Kidney (tissue), 14 donors: Measurements from ENCODE around the gene PDLIM5. TPM values are rescaled to one million over a fixed set of nuclear protein-coding genes. Genes with fewer than 3 reads are reported as not detected.
A peak's percentile ranks its signal among the peaks of the same experiment; 100 is the strongest.

ENCODE experiments used
- DNase-seq, 5 donors: peaks; one replicate each; pipeline ENCODE4 v3.0.0-alpha.2; 2013 to 2020
- FAIRE-seq: peaks from 2 replicates; lab custom pipeline; 2012; peaks lifted over from hg19 to GRCh38; lab: Jason Lieb, UNC
- H3K27ac ChIP-seq, 2 donors: one replicate each; pipeline ENCODE4 v1.7.0; 2013; ENCODE audit warnings: low read depth in 2 of 2, low read length in 2 of 2, inconsistent platforms in 1 of 2
- H3K27me3 ChIP-seq: one replicate; pipeline ENCODE4 v1.7.1; 2013; ENCODE audit warnings: low read length, inconsistent platforms; ENCODE audit not compliant: control insufficient read depth, insufficient read depth
- H3K36me3 ChIP-seq, 3 donors: one replicate each; pipeline versions ENCODE4 v1.7.0 to v1.7.1; 2013; ENCODE audit warnings: low read length in 3 of 3, control low read depth in 1 of 3, inconsistent platforms in 1 of 3; ENCODE audit not compliant: insufficient read depth in 3 of 3, control insufficient read depth in 2 of 3
- H3K4me1 ChIP-seq, 3 donors: one replicate each; pipeline versions ENCODE4 v1.7.0 to v1.7.1; 2013; ENCODE audit warnings: low read length in 3 of 3, inconsistent platforms in 1 of 3, low read depth in 1 of 3; ENCODE audit not compliant: control insufficient read depth in 2 of 3, insufficient read depth in 2 of 3
- H3K4me3 ChIP-seq, 3 donors: one replicate each; pipeline versions ENCODE4 v1.7.0 to v1.8.1; 2013; ENCODE audit warnings: low read length in 3 of 3, control low read depth in 1 of 3, inconsistent platforms in 1 of 3
- H3K9ac ChIP-seq, 3 donors: one replicate each; pipeline versions ENCODE4 v1.7.0 to v1.7.1; 2013; ENCODE audit warnings: low read length in 3 of 3, control low read depth in 1 of 3, inconsistent platforms in 1 of 3
- H3K9me3 ChIP-seq, 3 donors: one replicate each; pipeline versions ENCODE4 v1.7.0 to v1.7.1; 2013; ENCODE audit warnings: low read length in 3 of 3, control low read depth in 1 of 3, inconsistent platforms in 1 of 3; ENCODE audit not compliant: control insufficient read depth in 2 of 3, insufficient read depth in 1 of 3
- CTCF ChIP-seq: IDR thresholded peaks from 3 replicates; pipeline ENCODE4 v1.5.1; 2012; ENCODE audit warnings: mild to moderate bottlenecking, moderate library complexity, borderline replicate concordance; ENCODE audit not compliant: insufficient read depth; ENCODE audit errors: extremely low read depth
- intact Hi-C: fragments of 100-400 bp; cut with DNase I; formaldehyde crosslinking; loops from one replicate; pipeline ENCODE4 v1.11.1; 2022
- polyA plus RNA-seq: library from polyadenylated mRNA; stranded (reverse); fragments of 350-450 nt; fragmentation: Illumina TruSeq; extraction: RNeasy Lipid Tissue Mini Kit (QIAGEN cat#74804); gene quantifications from one replicate; pipeline ENCODE4 v1.2.3, GENCODE V29; 2014; ENCODE audit warnings: low read depth, low replicate concordance; ENCODE audit not compliant: insufficient read depth
- total RNA-seq: library from RNA; stranded (reverse); fragmentation: NEBNext Ultra II Directional; extraction: Animal tissue kit (Norgen Biotek cat#: 25700); gene quantifications from one replicate; pipeline ENCODE4 v1.2.1, GENCODE V29; 2021
- donor health status: control.
- donor health status: control.
- donor health status: control.
- donor health status: control.
- donor health status: control.
- donor health status: DM: yes; HTN: yes; CAD: no.
- donor health status: Normal renal cell carcinoma (clear cell type).

The PDLIM5 gene
- total and polyA plus RNA-seq, 2 donors from 2014 or later: 24.3 to 167 TPM

- no peaks in the 10 kb centered on the region for H3K9me3 ChIP-seq
- intact Hi-C loops: no loop called here
- peak; percentile 91 for FAIRE-seq
Observed at GRCh38 chr4:94574616-94575015, 122.9 kb downstream of the PDLIM5 start.

GRCh38 chr4:94575652-94576051 lies 123.9 kb downstream of the PDLIM5 start:
- Histone ChIP-seq H3K27ac (no peak overlapping the region), H3K27me3 (no peaks in the 10 kb centered on the region), H3K4me3 (no peak overlapping the region), H3K9me3 (no peaks in the 10 kb centered on the region), H3K36me3 (peaks cover 0 to 11% (median 2%) of the 10 kb centered on the region in 3 donors), H3K9ac (no peak overlapping the region), H3K4me1 (no peaks in the 10 kb centered on the region)
- TF ChIP-seq CTCF: no peak
- intact Hi-C loops: no loop called here
- DNase-seq (no peak), FAIRE-seq (no peak)

More at GRCh38 chr4:94574616-94575015, 122.9 kb downstream of the PDLIM5 start:
- Histone ChIP-seq H3K27ac (no peak overlapping the region), H3K4me1 (no peaks in the 10 kb centered on the region), H3K9ac (no peak overlapping the region), H3K4me3 (no peak overlapping the region), H3K36me3 (peaks cover 0 to 7% (median 2%) of the 10 kb centered on the region in 3 donors), H3K27me3 (no peaks in the 10 kb centered on the region)
- no peak for TF ChIP-seq CTCF
- DNase-seq: no peak

GRCh38 chr4:94576210-94576609 lies 124.5 kb downstream of the PDLIM5 start:
- TF ChIP-seq CTCF: no peak
- H3K27me3 ChIP-seq: no peaks in the 10 kb centered on the region
- no peak overlapping the region for H3K9ac ChIP-seq
- no peak overlapping the region for H3K4me3 ChIP-seq
- DNase-seq (peak in 1 of 5 donors; percentile 13), FAIRE-seq (no peak)
- H3K27ac ChIP-seq: no peak overlapping the region
- peaks cover 0 to 11% (median 2%) of the 10 kb centered on the region in 3 donors for H3K36me3 ChIP-seq
- H3K9me3 ChIP-seq: no peaks in the 10 kb centered on the region
- intact Hi-C loops: no loop called here
- H3K4me1 ChIP-seq: no peaks in the 10 kb centered on the region

GRCh38 chr4:94577136-94577535 lies 125.4 kb downstream of the PDLIM5 start:
- no peak for TF ChIP-seq CTCF
- DNase-seq: peak in 4 of 5 donors; percentile 21 to 68 (median 60)
- no peak for FAIRE-seq
- Histone ChIP-seq H3K4me1 (no peaks in the 10 kb centered on the region), H3K36me3 (peaks cover 0 to 11% (median 2%) of the 10 kb centered on the region in 3 donors), H3K27me3 (no peaks in the 10 kb centered on the region), H3K4me3 (no peak overlapping the region), H3K9ac (no peak overlapping the region), H3K27ac (no peak overlapping the region), H3K9me3 (no peaks in the 10 kb centered on the region)
- intact Hi-C loops: no loop called here
